DND-41 (cell line): ENCODE data around the gene SULT1C3.

Experiments
- CTCF ChIP-seq: IDR thresholded peaks from 2 replicates; pipeline ENCODE4 v1.5.1; 2012; ENCODE audit warnings: borderline replicate concordance, low read length, moderate library complexity, mild to moderate bottlenecking; ENCODE audit not compliant: poor library complexity, severe bottlenecking; ENCODE audit errors: extremely low read depth
- EZH2 ChIP-seq: IDR thresholded peaks from 3 replicates; pipeline ENCODE4 v1.6.1; 2012; ENCODE audit warnings: borderline replicate concordance, low read depth, mild to moderate bottlenecking, moderate library complexity, low read length, inconsistent platforms; ENCODE audit not compliant: severe bottlenecking

- TF ChIP-seq CTCF (peak; percentile 63), EZH2 (no peak)
Measured at GRCh38 chr2:108194409-108195132, 45.2 kb upstream of the SULT1C3 start.
